ENCODE results near the gene CNKSR3.

Gene CNKSR3
- long read RNA-seq, full-length matches to known transcripts = 1 of 2 reads
- long read RNA-seq, partial matches to known transcripts = 1 of 2 reads
- long read RNA-seq, other reads (novel, unspliced or antisense) = 0 of 2 reads

DNA sequence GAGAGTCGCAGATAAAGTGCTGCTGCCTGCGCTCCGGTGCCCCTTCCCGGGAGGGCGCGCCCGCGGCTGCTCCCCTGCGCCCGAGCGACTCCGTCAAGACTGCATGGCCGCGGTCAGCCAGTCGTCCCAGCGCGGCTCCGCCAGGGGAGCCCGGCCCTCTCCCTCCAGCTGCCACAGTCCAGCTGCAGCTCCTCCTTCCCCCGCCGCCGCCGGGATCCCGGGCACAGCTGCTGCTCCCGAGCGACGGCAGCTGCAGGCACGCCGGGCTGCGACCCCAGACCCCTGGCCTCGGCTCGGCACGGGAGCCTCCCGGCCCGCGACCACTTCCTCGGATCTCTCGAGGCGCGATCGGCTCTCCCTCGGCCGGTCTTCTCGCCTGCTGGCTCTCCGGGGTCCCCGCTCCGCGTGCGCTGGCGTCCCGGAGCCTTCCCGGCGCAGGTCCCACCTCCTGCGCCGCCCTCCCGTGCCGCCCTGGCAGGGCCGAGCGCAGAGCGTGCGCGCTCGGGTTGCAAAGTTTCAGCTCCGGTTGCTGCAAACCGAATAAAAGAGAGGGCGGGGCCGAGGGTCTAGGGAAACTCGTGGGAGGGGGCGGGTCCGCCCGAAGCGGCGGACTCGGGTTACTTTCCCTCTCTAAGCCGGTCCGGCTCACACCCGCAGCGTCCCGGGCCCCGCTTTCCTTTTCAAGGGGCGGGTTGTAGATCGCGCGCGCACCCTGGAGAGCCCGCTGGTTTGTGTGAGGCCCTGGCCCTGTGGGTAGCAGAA is at the start of gene CNKSR3:
Gene CNKSR3 (minus strand): TSS at position 542 of the 762 bp plus-strand sequence. CDS start 571 bp downstream, outside the sequence.
- TF ChIP-seq POLR2AphosphoS5 (IDR thresholded peaks at IDR 0.05; ENCODE audit: low read depth) (no peak), CTCF (IDR thresholded peaks at IDR 0.05; ENCODE audit: insufficient read depth, low read length) (no peak), REST (IDR thresholded peaks at IDR 0.05; ENCODE audit: insufficient replicate concordance, low read depth) (no peak), SPI1 (IDR thresholded peaks at IDR 0.05; ENCODE audit: borderline replicate concordance, low read depth) (no peak), GABPA (IDR thresholded peaks at IDR 0.05; ENCODE audit: low read depth) (no peak)
- H3K4me3 ChIP-seq (replicated peaks; ENCODE audit: insufficient read depth, low read length) = peak within 1 kb of the TSS; percentile 74
- H3K27me3 ChIP-seq (ENCODE audit: insufficient read depth, poor library complexity, severe bottlenecking) = peaks cover 31% of the 10 kb centered on the region
- H3K27ac ChIP-seq (replicated peaks) = no peak within 1 kb of the TSS
- peak; percentile 25 to 32 for DNase-seq (ENCODE audit: low read depth in 1 of 2, low spot score in 1 of 2)

DNA sequence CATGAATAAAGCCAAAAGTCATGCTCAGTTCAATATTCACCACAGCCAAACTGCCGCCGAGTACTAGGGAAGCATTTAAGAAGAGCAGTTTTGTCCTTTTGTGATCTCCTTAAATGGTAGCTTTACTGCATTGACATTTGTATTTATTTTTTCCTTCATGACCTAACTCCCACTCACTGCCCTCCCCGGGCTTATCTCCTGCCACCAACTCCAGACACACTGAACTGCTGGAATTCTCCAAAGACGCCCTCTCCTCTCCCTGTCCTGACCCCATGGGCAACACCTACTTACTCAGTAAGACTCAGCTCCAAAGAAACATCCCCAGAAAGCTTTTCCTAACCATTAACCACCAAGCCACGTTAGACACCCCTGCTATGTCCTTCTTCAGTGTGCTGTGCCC is 48.5 kb upstream of the CNKSR3 start:
- Histone ChIP-seq H3K27me3 (ENCODE audit: insufficient read depth, poor library complexity, severe bottlenecking) (no peaks in the 10 kb centered on the region), H3K27ac (replicated peaks) (no peak overlapping the region), H3K4me3 (replicated peaks; ENCODE audit: insufficient read depth, low read length) (no peak overlapping the region)
- DNase-seq (ENCODE audit: low read depth in 1 of 2, low spot score in 1 of 2) = no peak
- TF ChIP-seq GABPA (IDR thresholded peaks at IDR 0.05; ENCODE audit: low read depth) (no peak), POLR2AphosphoS5 (IDR thresholded peaks at IDR 0.05; ENCODE audit: low read depth) (no peak), REST (IDR thresholded peaks at IDR 0.05; ENCODE audit: insufficient replicate concordance, low read depth) (no peak), CTCF (IDR thresholded peaks at IDR 0.05; ENCODE audit: insufficient read depth, low read length) (no peak), SPI1 (IDR thresholded peaks at IDR 0.05; ENCODE audit: borderline replicate concordance, low read depth) (no peak)

GRCh38 chr6:154558513-154558912 is 48.0 kb upstream of the CNKSR3 start:
- no peak for DNase-seq (ENCODE audit: low read depth in 1 of 2, low spot score in 1 of 2)
- Histone ChIP-seq H3K27ac (replicated peaks) (no peak overlapping the region), H3K4me3 (replicated peaks; ENCODE audit: insufficient read depth, low read length) (no peak overlapping the region), H3K27me3 (ENCODE audit: insufficient read depth, poor library complexity, severe bottlenecking) (no peaks in the 10 kb centered on the region)
- TF ChIP-seq GABPA (IDR thresholded peaks at IDR 0.05; ENCODE audit: low read depth) (no peak), REST (IDR thresholded peaks at IDR 0.05; ENCODE audit: insufficient replicate concordance, low read depth) (no peak), SPI1 (IDR thresholded peaks at IDR 0.05; ENCODE audit: borderline replicate concordance, low read depth) (no peak), POLR2AphosphoS5 (IDR thresholded peaks at IDR 0.05; ENCODE audit: low read depth) (no peak), CTCF (IDR thresholded peaks at IDR 0.05; ENCODE audit: insufficient read depth, low read length) (no peak)

Data from HL-60 (cell line).